Upper lobe of left lung (tissue), 6 donors: ENCODE data around the gene SLC7A6. TPM values are rescaled to one million over a fixed set of nuclear protein-coding genes. Genes with fewer than 3 reads are reported as not detected.

Experiments used
- ATAC-seq, 2 donors: fragments of 200-7000 bp; cut with Tn5 transposase; one replicate each; pipeline ENCODE4 v1.9.1; 2022; ENCODE audit warnings: mild to moderate bottlenecking in 2 of 2, moderate library complexity in 2 of 2; ENCODE audit not compliant: low FRiP score in 2 of 2
- DNase-seq, 2 donors: peaks; one replicate each; pipeline ENCODE4 v3.0.0-alpha.2; 2019 to 2020
- H3K27ac ChIP-seq, 4 donors: fragments of 200-600 bp; sonication (generic); one replicate each; pipeline ENCODE4 v1.5.1; 2016 to 2019
- H3K27me3 ChIP-seq, 4 donors: fragments of 200-600 bp; sonication (generic); one replicate each; pipeline ENCODE4 v1.5.1; 2017 to 2019
- H3K36me3 ChIP-seq, 4 donors: fragments of 200-600 bp; sonication (generic); one replicate each; pipeline ENCODE4 v1.5.1; 2016 to 2019
- H3K4me1 ChIP-seq, 4 donors: fragments of 200-600 bp; sonication (generic); one replicate each; pipeline ENCODE4 v1.5.1; 2018 to 2019
- H3K4me3 ChIP-seq, 4 donors: fragments of 200-600 bp; sonication (generic); one replicate each; pipeline ENCODE4 v1.5.1; 2017 to 2019; ENCODE audit warnings: mild to moderate bottlenecking in 2 of 4, moderate library complexity in 1 of 4
- H3K9me3 ChIP-seq, 4 donors: fragments of 200-600 bp; sonication (generic); one replicate each; pipeline ENCODE4 v1.5.1; 2018 to 2019
- CTCF ChIP-seq, 6 experiments: fragments of 450-650 bp in 4 of 6; fragments of 200-600 bp in 2 of 6; sonication (generic) in 2 of 6; IDR thresholded peaks; one replicate each; pipeline ENCODE4 v1.5.1; 2016 to 2019; ENCODE audit warnings: antibody characterized with exemption in 6 of 6
- EP300 ChIP-seq, 4 donors: sonication (generic); formaldehyde crosslinking; IDR thresholded peaks; one replicate each; pipeline ENCODE4 v1.5.1; 2017; ENCODE audit warnings: antibody characterized with exemption in 4 of 4, control low read depth in 2 of 4
- POLR2A ChIP-seq, 4 donors: fragments of 450-650 bp; IDR thresholded peaks; one replicate each; pipeline ENCODE4 v1.5.1; 2016 to 2017; ENCODE audit warnings: antibody characterized with exemption in 4 of 4, mild to moderate bottlenecking in 2 of 4
- POLR2AphosphoS5 ChIP-seq, 2 donors: sonication (generic); formaldehyde crosslinking; IDR thresholded peaks; one replicate each; pipeline ENCODE4 v1.5.1; 2017; ENCODE audit warnings: antibody characterized with exemption in 2 of 2
- WGBS, 2 donors: methylation state at CpG; one replicate each; pipeline ENCODE4 v1.1.5; 2017 to 2018; 5-methylcytosine and 5-hydroxymethylcytosine counted together
- total RNA-seq, 6 donors: library from RNA; depleted of rRNA in 4 of 6; stranded (reverse); fragments of >200 nt in 4 of 6; gene quantifications; one replicate each; pipeline versions ENCODE4 v1.1.0 to v1.2.1, GENCODE V29; 2016 to 2021
- donor health status: DM: no; HTN: no; CAD: no; lungs with moderate emphysema.
- donor health status: DM: no; HTN: yes; CAD: no; lungs with severe emphysema.

Gene SLC7A6
- total RNA-seq, 6 donors from 2014 or later, result 44.9 to 109 (median 49.5) TPM

GRCh38 chr16:68346892-68347480 is 82.7 kb downstream of the SLC7A6 start:
- Histone ChIP-seq H3K36me3 (peaks cover 13 to 90% (median 68%) of the 10 kb centered on the region in 4 donors), H3K9me3 (no peaks in the 10 kb centered on the region), H3K4me1 (peaks cover 0 to 6% (median 3%) of the 10 kb centered on the region in 4 donors), H3K27ac (no peak overlapping the region), H3K4me3 (no peak overlapping the region), H3K27me3 (no peaks in the 10 kb centered on the region)
- DNase-seq (no peak), ATAC-seq (no peak)
- no peak for TF ChIP-seq POLR2A (IDR thresholded peaks at IDR 0.05)
- TF ChIP-seq CTCF (IDR thresholded peaks at IDR 0.05), result no peak
- TF ChIP-seq EP300 (IDR thresholded peaks at IDR 0.05), result no peak
- no peak for TF ChIP-seq POLR2AphosphoS5 (IDR thresholded peaks at IDR 0.05)
- WGBS, 2 donors, result 78 to 92% methylated on average over 6 to 12 of the region's 12 CpGs

GRCh38 chr16:68347605-68348004 is 83.3 kb downstream of the SLC7A6 start:
- DNase-seq, result no peak
- H3K9me3 ChIP-seq, result no peaks in the 10 kb centered on the region
- peaks cover 0 to 8% (median 3%) of the 10 kb centered on the region in 4 donors for H3K4me1 ChIP-seq
- H3K4me3 ChIP-seq, result no peak overlapping the region
- H3K27me3 ChIP-seq, result no peaks in the 10 kb centered on the region
- WGBS, 2 donors, result 84 to 86% methylated on average over 4 of the region's 4 CpGs
- no peak for ATAC-seq
- no peak for TF ChIP-seq POLR2AphosphoS5 (IDR thresholded peaks at IDR 0.05)
- H3K36me3 ChIP-seq, result peaks cover 10 to 90% (median 68%) of the 10 kb centered on the region in 4 donors
- no peak overlapping the region for H3K27ac ChIP-seq

- Histone ChIP-seq H3K27ac (no peak overlapping the region), H3K27me3 (no peaks in the 10 kb centered on the region), H3K9me3 (no peaks in the 10 kb centered on the region), H3K4me1 (peaks cover 0 to 8% (median 3%) of the 10 kb centered on the region in 4 donors), H3K36me3 (peaks cover 9 to 94% (median 73%) of the 10 kb centered on the region in 4 donors), H3K4me3 (no peak overlapping the region)
- TF ChIP-seq CTCF (IDR thresholded peaks at IDR 0.05) (no peak), EP300 (IDR thresholded peaks at IDR 0.05) (no peak), POLR2AphosphoS5 (IDR thresholded peaks at IDR 0.05) (no peak), POLR2A (IDR thresholded peaks at IDR 0.05) (no peak)
- DNase-seq (no peak), ATAC-seq (no peak)
- WGBS, 2 donors, result 93% methylated on average over 27 of the region's 27 CpGs
Measured at GRCh38 chr16:68348639-68349445, 84.5 kb downstream of the SLC7A6 start.

GRCh38 chr16:68349838-68350410 is 85.6 kb downstream of the SLC7A6 start:
- no peak for DNase-seq
- Histone ChIP-seq H3K4me3 (no peak overlapping the region), H3K27me3 (no peaks in the 10 kb centered on the region), H3K36me3 (peaks cover 9 to 98% (median 82%) of the 10 kb centered on the region in 4 donors), H3K9me3 (no peaks in the 10 kb centered on the region), H3K27ac (no peak overlapping the region), H3K4me1 (peaks cover 0 to 8% (median 3%) of the 10 kb centered on the region in 4 donors)
- WGBS, 2 donors, result 94 to 95% methylated on average over 10 of the region's 10 CpGs
- ATAC-seq, result no peak
- TF ChIP-seq EP300 (IDR thresholded peaks at IDR 0.05), result no peak
- TF ChIP-seq CTCF (IDR thresholded peaks at IDR 0.05), result no peak
- no peak for TF ChIP-seq POLR2A (IDR thresholded peaks at IDR 0.05)
- no peak for TF ChIP-seq POLR2AphosphoS5 (IDR thresholded peaks at IDR 0.05)

- H3K9me3 ChIP-seq, result no peaks in the 10 kb centered on the region
- no peak for DNase-seq
- H3K27me3 ChIP-seq, result no peaks in the 10 kb centered on the region
- H3K4me1 ChIP-seq, result peaks cover 0 to 17% (median 6%) of the 10 kb centered on the region in 4 donors
- TF ChIP-seq POLR2A (IDR thresholded peaks at IDR 0.05) (no peak), POLR2AphosphoS5 (IDR thresholded peaks at IDR 0.05) (no peak), CTCF (IDR thresholded peaks at IDR 0.05) (no peak), EP300 (IDR thresholded peaks at IDR 0.05) (no peak)
- H3K27ac ChIP-seq, result no peak overlapping the region
- no peak overlapping the region for H3K4me3 ChIP-seq
- ATAC-seq, result no peak
- WGBS, 2 donors, result 93 to 97% methylated on average over 9 to 10 of the region's 10 CpGs
- peaks cover 9 to 98% (median 83%) of the 10 kb centered on the region in 4 donors for H3K36me3 ChIP-seq
Measured at GRCh38 chr16:68350813-68351350, 86.6 kb downstream of the SLC7A6 start.
